DOHH2 (cell line): ENCODE results near the gene DEFB119.

Source experiments
- H3F3A ChIP-seq: fragments of 200-600 bp; sonication (generic), shearing (Covaris generic); 2 replicates; pipeline ENCODE4 v1.6.0; 2016; ENCODE audit warnings: antibody characterized with exemption, mild to moderate bottlenecking; ENCODE audit not compliant: control insufficient read depth, insufficient read depth
- H3K27ac ChIP-seq: fragments of 200-600 bp; sonication (generic); 2 replicates; pipeline ENCODE4 v1.5.1; 2014; ENCODE audit warnings: low read depth, mild to moderate bottlenecking, low read length, moderate library complexity
- H3K27me3 ChIP-seq: fragments of 200-600 bp; sonication (generic); 2 replicates; pipeline ENCODE4 v1.6.1; 2014; ENCODE audit warnings: mild to moderate bottlenecking, low read length, mixed read lengths; ENCODE audit not compliant: control insufficient read depth
- H3K36me3 ChIP-seq: fragments of 200-600 bp; sonication (generic); 2 replicates; pipeline ENCODE4 v1.6.1; 2014; ENCODE audit warnings: mild to moderate bottlenecking, low read length, moderate library complexity, mixed read lengths; ENCODE audit not compliant: control insufficient read depth
- H3K4me1 ChIP-seq: fragments of 200-600 bp; sonication (generic); 2 replicates; pipeline ENCODE4 v1.6.1; 2014; ENCODE audit warnings: mild to moderate bottlenecking, low read length, mixed read lengths; ENCODE audit not compliant: control insufficient read depth
- H3K4me2 ChIP-seq: fragments of 200-600 bp; sonication (generic); 2 replicates; pipeline ENCODE4 v1.6.0; 2014; ENCODE audit warnings: mild to moderate bottlenecking, low read length, moderate library complexity
- H3K4me3 ChIP-seq: fragments of 200-600 bp; sonication (generic); 2 replicates; pipeline ENCODE4 v1.5.1; 2014; ENCODE audit warnings: mild to moderate bottlenecking, low read length, mixed read lengths
- H3K79me2 ChIP-seq: fragments of 200-600 bp; sonication (generic); 2 replicates; pipeline ENCODE4 v1.6.1; 2014; ENCODE audit warnings: mild to moderate bottlenecking, low read length, mixed read lengths; ENCODE audit not compliant: control insufficient read depth
- H3K9me2 ChIP-seq: fragments of 200-600 bp; sonication (generic); replicated peaks from 2 replicates; pipeline ENCODE4 v1.6.1; 2014; ENCODE audit warnings: mild to moderate bottlenecking, low read length, mixed read lengths; ENCODE audit not compliant: control insufficient read depth
- H3K9me3 ChIP-seq: fragments of 200-600 bp; sonication (generic); 2 replicates; pipeline ENCODE4 v1.6.1; 2014; ENCODE audit warnings: antibody characterized with exemption, low read length, mixed read lengths; ENCODE audit not compliant: control insufficient read depth, insufficient read depth
- H4K20me1 ChIP-seq: fragments of 200-600 bp; sonication (generic); 2 replicates; pipeline ENCODE4 v1.6.0; 2014; ENCODE audit warnings: low read depth, mild to moderate bottlenecking, antibody characterized with exemption, low read length, moderate library complexity; ENCODE audit not compliant: control insufficient read depth, insufficient read depth
- EZH2phosphoT487 ChIP-seq: fragments of 200-600 bp; sonication (generic); IDR thresholded peaks from 2 replicates; pipeline ENCODE4 v1.6.1; 2017; ENCODE audit warnings: borderline replicate concordance, mild to moderate bottlenecking, antibody characterized with exemption, low read length, moderate library complexity, mixed read lengths
- TF ChIP-seq, protein P1 (sequence below): fragments of 200-600 bp; sonication (generic); IDR thresholded peaks from one replicate; pipeline ENCODE4 v1.5.1; 2014; ENCODE audit warnings: antibody characterized with exemption, mild to moderate bottlenecking, low read depth, low read length; ENCODE audit not compliant: poor library complexity, severe bottlenecking

DEFB119 gene

DNA sequence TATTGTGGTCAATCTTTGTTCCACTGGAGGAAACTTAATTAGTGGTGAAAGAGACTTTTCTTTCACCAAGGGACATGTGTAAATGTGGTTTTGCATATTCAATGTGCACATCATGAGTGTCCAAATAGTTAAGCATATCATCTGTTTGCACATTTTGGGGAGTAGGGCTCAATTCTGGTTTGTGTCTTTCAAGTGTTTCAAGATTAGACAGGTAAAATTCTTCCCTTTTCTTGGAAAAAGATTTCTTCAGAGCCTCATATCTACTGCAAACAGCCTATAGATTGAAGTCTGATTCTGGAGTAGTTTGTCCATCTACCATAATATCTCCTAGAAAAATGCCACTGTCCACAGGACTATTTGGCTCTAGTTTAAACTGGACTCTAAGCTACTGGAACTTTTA is 48.9 kb downstream of the DEFB119 start:
- Histone ChIP-seq H3F3A (no peaks in the 10 kb centered on the region), H3K9me2 (no peaks in the 10 kb centered on the region), H3K9me3 (no peaks in the 10 kb centered on the region), H3K4me3 (no peak overlapping the region), H3K27me3 (no peaks in the 10 kb centered on the region), H3K4me2 (no peak overlapping the region), H3K27ac (no peak overlapping the region), H3K36me3 (no peaks in the 10 kb centered on the region), H3K4me1 (no peaks in the 10 kb centered on the region), H4K20me1 (no peaks in the 10 kb centered on the region), H3K79me2 (no peaks in the 10 kb centered on the region)
- TF ChIP-seq, protein P1, sequence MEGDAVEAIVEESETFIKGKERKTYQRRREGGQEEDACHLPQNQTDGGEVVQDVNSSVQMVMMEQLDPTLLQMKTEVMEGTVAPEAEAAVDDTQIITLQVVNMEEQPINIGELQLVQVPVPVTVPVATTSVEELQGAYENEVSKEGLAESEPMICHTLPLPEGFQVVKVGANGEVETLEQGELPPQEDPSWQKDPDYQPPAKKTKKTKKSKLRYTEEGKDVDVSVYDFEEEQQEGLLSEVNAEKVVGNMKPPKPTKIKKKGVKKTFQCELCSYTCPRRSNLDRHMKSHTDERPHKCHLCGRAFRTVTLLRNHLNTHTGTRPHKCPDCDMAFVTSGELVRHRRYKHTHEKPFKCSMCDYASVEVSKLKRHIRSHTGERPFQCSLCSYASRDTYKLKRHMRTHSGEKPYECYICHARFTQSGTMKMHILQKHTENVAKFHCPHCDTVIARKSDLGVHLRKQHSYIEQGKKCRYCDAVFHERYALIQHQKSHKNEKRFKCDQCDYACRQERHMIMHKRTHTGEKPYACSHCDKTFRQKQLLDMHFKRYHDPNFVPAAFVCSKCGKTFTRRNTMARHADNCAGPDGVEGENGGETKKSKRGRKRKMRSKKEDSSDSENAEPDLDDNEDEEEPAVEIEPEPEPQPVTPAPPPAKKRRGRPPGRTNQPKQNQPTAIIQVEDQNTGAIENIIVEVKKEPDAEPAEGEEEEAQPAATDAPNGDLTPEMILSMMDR: no peak
- no peak for TF ChIP-seq EZH2phosphoT487

DNA sequence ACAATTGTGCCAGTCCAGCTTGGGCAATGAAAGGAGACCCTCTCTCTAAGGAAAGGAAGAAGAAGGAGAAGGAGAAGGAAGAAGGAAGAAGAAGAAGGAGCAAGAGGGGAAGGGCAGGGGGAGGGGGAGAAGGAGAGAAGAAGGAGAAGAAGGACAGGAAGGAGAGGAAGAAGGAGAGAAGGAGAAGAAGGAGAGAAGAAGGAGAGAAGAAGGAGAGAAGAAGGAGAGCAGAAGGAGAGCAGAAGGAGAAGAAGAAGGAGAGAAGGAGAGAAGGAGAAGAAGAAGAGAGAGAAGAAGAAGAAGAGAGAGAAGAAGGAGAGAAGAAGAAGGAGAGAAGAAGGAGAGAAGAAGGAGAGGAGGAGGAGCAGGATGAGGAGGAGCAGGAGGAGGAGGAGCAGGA is 59.5 kb downstream of the DEFB119 start:
- Histone ChIP-seq H3K27me3 (no peaks in the 10 kb centered on the region), H4K20me1 (no peaks in the 10 kb centered on the region), H3K36me3 (no peaks in the 10 kb centered on the region), H3K9me2 (no peaks in the 10 kb centered on the region), H3F3A (no peaks in the 10 kb centered on the region), H3K9me3 (no peaks in the 10 kb centered on the region), H3K79me2 (no peaks in the 10 kb centered on the region), H3K4me3 (no peak overlapping the region), H3K4me1 (no peaks in the 10 kb centered on the region), H3K4me2 (no peak overlapping the region), H3K27ac (no peak overlapping the region)
- TF ChIP-seq EZH2phosphoT487: no peak
- TF ChIP-seq, protein P1: no peak
